ENCODE results near the gene MFAP5.

- TF ChIP-seq POLR2A (IDR thresholded peaks at IDR 0.05; ENCODE audit: low read length): no peak
- TF ChIP-seq GATA1 (IDR thresholded peaks at IDR 0.05; ENCODE audit: low read depth, low read length): no peak
These were observed 14.0 kb upstream of the MFAP5 start for GRCh38 chr12:8676651-8677050.
